NCI-H345 treated with DMSO at 0.1 percent for 48 hours (cell line): Measurements from ENCODE around the gene CYB5RL.

Experiments
- DNase-seq: peaks from one replicate; lab custom pipeline; 2025; ENCODE audit not compliant: unreplicated experiment; lab: John Stamatoyannopoulos, UW

CYB5RL gene

GRCh38 chr1:54163051-54163450 lies 36.8 kb downstream of the CYB5RL start:
- DNase-seq, result peak; percentile 1

- no peak for DNase-seq
Observed at GRCh38 chr1:54161495-54162168, 38.2 kb downstream of the CYB5RL start.

GRCh38 chr1:54160351-54160750 lies 39.5 kb downstream of the CYB5RL start:
- DNase-seq, result no peak

- DNase-seq, result no peak
Observed at GRCh38 chr1:54159733-54160316, 40.0 kb downstream of the CYB5RL start.

GRCh38 chr1:54158071-54158470 lies 41.8 kb downstream of the CYB5RL start:
- peak; percentile 21 for DNase-seq

GRCh38 chr1:54157401-54157800 lies 42.4 kb downstream of the CYB5RL start:
- DNase-seq, result no peak

GRCh38 chr1:54156986-54157385 lies 42.8 kb downstream of the CYB5RL start:
- no peak for DNase-seq

GRCh38 chr1:54156201-54156600 lies 43.6 kb downstream of the CYB5RL start:
- no peak for DNase-seq

GRCh38 chr1:54153535-54154439 lies 46.0 kb downstream of the CYB5RL start:
- no peak for DNase-seq

GRCh38 chr1:54152696-54153095 lies 47.1 kb downstream of the CYB5RL start, which contains the start of gene CDCP2:
Gene CDCP2, minus strand, starts transcription at chr1:54153000. Its CDS starts 78 bp downstream, at chr1:54152922.
- DNase-seq, result no peak

- no peak for DNase-seq
Observed at GRCh38 chr1:54151013-54151412, 48.8 kb downstream of the CYB5RL start.
